Keratinocyte (primary cell): Measurements from ENCODE around the gene GARIN1A. TPM values are rescaled to one million over a fixed set of nuclear protein-coding genes. Genes with fewer than 3 reads are reported as not detected.

Source experiments
- DNase-seq: peaks from one replicate; pipeline ENCODE4 v3.0.0-alpha.2; 2011; ENCODE audit warnings: low read depth, missing footprints, low spot score
- FAIRE-seq: peaks from 2 replicates; lab custom pipeline; 2011; peaks lifted over from hg19 to GRCh38; lab: Jason Lieb, UNC
- H2AFZ ChIP-seq: 2 replicates; pipeline ENCODE4 v1.6.0; 2012; ENCODE audit warnings: low read length, control low read depth, inconsistent platforms; ENCODE audit not compliant: control insufficient read depth
- H3K27ac ChIP-seq: 2 replicates; pipeline ENCODE4 v1.5.1; 2011; ENCODE audit warnings: low read length; ENCODE audit not compliant: control insufficient read depth, insufficient read depth
- H3K27me3 ChIP-seq: 3 replicates; pipeline ENCODE4 v1.6.0; 2011; ENCODE audit warnings: low read length; ENCODE audit not compliant: control insufficient read depth, insufficient read depth; ENCODE audit errors: extremely low read depth
- H3K36me3 ChIP-seq, 2 experiments: 2 replicates in 1 of 2; 3 replicates in 1 of 2; pipeline ENCODE4 v1.5.1; 2011; ENCODE audit warnings: low read length in 2 of 2, mild to moderate bottlenecking in 1 of 2; ENCODE audit not compliant: control insufficient read depth in 2 of 2, insufficient read depth in 2 of 2; ENCODE audit errors: extremely low read depth in 1 of 2
- H3K4me1 ChIP-seq: 3 replicates; pipeline ENCODE4 v1.5.1; 2011; ENCODE audit warnings: low read length; ENCODE audit not compliant: control insufficient read depth, insufficient read depth; ENCODE audit errors: extremely low read depth
- H3K4me2 ChIP-seq: 3 replicates; pipeline ENCODE4 v1.6.0; 2011; ENCODE audit warnings: low read depth, low read length; ENCODE audit not compliant: control insufficient read depth, insufficient read depth; ENCODE audit errors: extremely low read depth
- H3K4me3 ChIP-seq, 3 experiments: fragments of 200-600 bp in 1 of 3; sonication (generic) in 1 of 3; 2 replicates in 2 of 3; 3 replicates in 1 of 3; pipeline ENCODE4 v1.5.1; 2011 to 2016; ENCODE audit warnings: low read length in 3 of 3, mild to moderate bottlenecking in 3 of 3, control low read depth in 2 of 3, inconsistent platforms in 1 of 3, low read depth in 1 of 3, mixed read lengths in 1 of 3, mixed run types in 1 of 3, moderate library complexity in 1 of 3; ENCODE audit not compliant: control insufficient read depth in 2 of 3, insufficient read depth in 2 of 3; ENCODE audit errors: extremely low read depth in 1 of 3
- H3K79me2 ChIP-seq: 2 replicates; pipeline ENCODE4 v1.6.0; 2012; ENCODE audit warnings: low read length; ENCODE audit not compliant: control insufficient read depth, insufficient read depth
- H3K9ac ChIP-seq: 3 replicates; pipeline ENCODE4 v1.6.0; 2011; ENCODE audit warnings: low read length; ENCODE audit not compliant: control insufficient read depth, insufficient read depth; ENCODE audit errors: extremely low read depth
- H3K9me1 ChIP-seq: 3 replicates; pipeline ENCODE4 v1.6.0; 2011; ENCODE audit warnings: low read length; ENCODE audit not compliant: control insufficient read depth, insufficient read depth; ENCODE audit errors: extremely low read depth
- H3K9me3 ChIP-seq: 2 replicates; pipeline ENCODE4 v1.5.1; 2012; ENCODE audit warnings: low read depth, low read length; ENCODE audit not compliant: control insufficient read depth
- H4K20me1 ChIP-seq: 3 replicates; pipeline ENCODE4 v1.6.0; 2011; ENCODE audit warnings: low read length; ENCODE audit not compliant: control insufficient read depth, insufficient read depth; ENCODE audit errors: extremely low read depth
- EZH2 ChIP-seq: IDR thresholded peaks from one replicate; pipeline ENCODE4 v1.6.1; 2012; ENCODE audit warnings: inconsistent platforms, mild to moderate bottlenecking, low read length, moderate library complexity
- dilution Hi-C: fragments of 300-500 bp; cut with MboI; formaldehyde crosslinking; loops from one replicate; pipeline ENCODE4 v1.7.0; 2020; ENCODE audit warnings: low sequenced_read_pairs; ENCODE audit not compliant: extremely low pct_ligation_motif_present
- polyA plus RNA-seq, 5 experiments: library from polyadenylated mRNA; depleted of rRNA in 3 of 5; stranded (reverse) in 3 of 5; stranded (forward) in 1 of 5; unstranded in 1 of 5; fragments of >200 nt; gene quantifications; 1 replicate in 1 of 5; 2 replicates in 3 of 5; 3 replicates in 1 of 5; pipeline versions ENCODE4 v1.2.1 to v1.2.3, GENCODE V29; 2011 to 2012; ENCODE audit warnings: missing spikeins in 2 of 5, low read depth in 1 of 5, low replicate concordance in 1 of 5
- TF ChIP-seq, protein P1 (sequence below), 3 experiments: IDR thresholded peaks in 1 of 3; conservative IDR thresholded peaks in 1 of 3; optimal IDR thresholded peaks in 1 of 3; 2 replicates in 2 of 3; 3 replicates in 1 of 3; pipeline versions ENCODE3 to v1.5.1; 2011; ENCODE audit warnings: low read length in 3 of 3, mild to moderate bottlenecking in 3 of 3, moderate library complexity in 2 of 3, control low read depth in 1 of 3, inconsistent platforms in 1 of 3; ENCODE audit not compliant: insufficient read depth in 2 of 3; ENCODE audit errors: extremely low read depth in 1 of 3

The GARIN1A gene
- polyA plus RNA-seq, 1 donor (not counting 4 experiments of a cell fraction or from before 2014, with no cell fraction given) = 0.69 TPM

DNA sequence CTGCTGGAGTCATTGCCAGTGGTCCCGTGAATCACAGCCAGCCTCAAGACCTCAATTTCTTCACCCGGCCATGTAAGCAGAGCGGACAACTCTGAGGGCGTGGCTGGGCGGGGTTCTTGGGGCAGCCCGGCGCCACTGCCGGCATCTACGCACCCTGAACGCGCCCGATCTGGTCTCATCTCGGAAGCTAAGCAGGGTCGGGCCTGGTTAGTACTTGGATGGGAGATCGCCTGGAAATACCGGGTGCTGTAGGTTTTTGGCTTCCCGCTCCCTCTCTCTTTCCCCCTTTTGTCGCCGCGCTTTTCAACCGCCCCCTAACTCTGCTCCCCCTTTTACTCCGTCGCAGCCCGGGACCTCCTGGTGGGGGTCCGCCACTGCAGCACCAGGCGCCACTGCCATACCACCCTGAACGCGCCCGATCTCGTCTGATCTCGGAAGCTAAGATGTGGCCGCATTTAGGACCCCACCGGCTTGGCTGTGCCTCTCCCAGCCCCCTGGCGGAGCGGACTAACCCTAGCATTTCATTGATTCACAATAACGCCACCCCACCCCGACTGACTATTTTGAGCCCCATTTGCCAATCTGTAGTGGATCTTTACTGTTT, 25.3 kb downstream of the GARIN1A start:
- dilution Hi-C loops = no loop called here
- H3K79me2 ChIP-seq = no peaks in the 10 kb centered on the region
- peak overlapping the region; percentile 21 to 61 (median 46) for H3K4me3 ChIP-seq
- TF ChIP-seq EZH2 = peak; percentile 45
- TF ChIP-seq, protein P1, sequence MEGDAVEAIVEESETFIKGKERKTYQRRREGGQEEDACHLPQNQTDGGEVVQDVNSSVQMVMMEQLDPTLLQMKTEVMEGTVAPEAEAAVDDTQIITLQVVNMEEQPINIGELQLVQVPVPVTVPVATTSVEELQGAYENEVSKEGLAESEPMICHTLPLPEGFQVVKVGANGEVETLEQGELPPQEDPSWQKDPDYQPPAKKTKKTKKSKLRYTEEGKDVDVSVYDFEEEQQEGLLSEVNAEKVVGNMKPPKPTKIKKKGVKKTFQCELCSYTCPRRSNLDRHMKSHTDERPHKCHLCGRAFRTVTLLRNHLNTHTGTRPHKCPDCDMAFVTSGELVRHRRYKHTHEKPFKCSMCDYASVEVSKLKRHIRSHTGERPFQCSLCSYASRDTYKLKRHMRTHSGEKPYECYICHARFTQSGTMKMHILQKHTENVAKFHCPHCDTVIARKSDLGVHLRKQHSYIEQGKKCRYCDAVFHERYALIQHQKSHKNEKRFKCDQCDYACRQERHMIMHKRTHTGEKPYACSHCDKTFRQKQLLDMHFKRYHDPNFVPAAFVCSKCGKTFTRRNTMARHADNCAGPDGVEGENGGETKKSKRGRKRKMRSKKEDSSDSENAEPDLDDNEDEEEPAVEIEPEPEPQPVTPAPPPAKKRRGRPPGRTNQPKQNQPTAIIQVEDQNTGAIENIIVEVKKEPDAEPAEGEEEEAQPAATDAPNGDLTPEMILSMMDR (optimal IDR thresholded peaks at IDR 0.05 in 1 of 3, IDR thresholded peaks at IDR 0.05 in 1 of 3, conservative IDR thresholded peaks at IDR 0.05 in 1 of 3; ENCODE audit: extremely low read depth in 1 of 3, insufficient read depth in 2 of 3, low read length in 3 of 3) = peak; percentile 13 to 33 (median 27)
- no peaks in the 10 kb centered on the region for H3K9me3 ChIP-seq
- no peaks in the 10 kb centered on the region for H4K20me1 ChIP-seq
- peaks cover 2% of the 10 kb centered on the region for H3K9me1 ChIP-seq
- H3K4me1 ChIP-seq = no peaks in the 10 kb centered on the region
- DNase-seq (peak; percentile 11), FAIRE-seq (no peak)
- peaks cover 17% of the 10 kb centered on the region for H3K27me3 ChIP-seq
- H3K9ac ChIP-seq = peak overlapping the region; percentile 49
- no peaks in the 10 kb centered on the region for H3K36me3 ChIP-seq
- no peak overlapping the region for H3K27ac ChIP-seq
- peak overlapping the region; percentile 65 for H2AFZ ChIP-seq
- H3K4me2 ChIP-seq = peak overlapping the region; percentile 76

DNA sequence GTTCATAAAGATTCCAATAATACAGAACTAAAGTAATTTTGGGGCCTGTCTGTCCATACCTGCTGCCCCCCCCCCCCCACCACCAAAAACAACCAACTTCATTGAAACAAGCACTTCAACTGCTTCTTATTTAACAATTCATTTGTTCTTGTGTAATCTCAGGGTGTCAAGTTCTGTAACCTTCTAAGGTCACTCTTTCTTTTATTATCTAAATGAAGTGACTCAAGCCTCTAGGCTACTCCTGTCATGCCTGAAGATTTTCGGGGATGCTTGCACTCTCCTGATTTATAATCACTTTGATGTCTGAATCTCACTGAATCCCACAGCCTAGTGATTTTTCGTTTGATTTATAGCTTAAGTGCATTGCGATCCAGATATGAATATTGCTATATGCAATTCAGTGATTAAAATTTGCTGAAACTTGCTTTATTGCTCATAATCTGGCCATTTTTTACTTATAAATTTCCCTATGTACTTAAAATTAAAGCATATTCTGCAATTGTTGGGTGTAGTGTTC, 27.2 kb downstream of the GARIN1A start:
- Histone ChIP-seq H3K4me3 (no peak overlapping the region), H3K79me2 (no peaks in the 10 kb centered on the region), H4K20me1 (no peaks in the 10 kb centered on the region), H3K9me1 (no peaks in the 10 kb centered on the region), H3K27ac (no peak overlapping the region), H3K4me1 (no peaks in the 10 kb centered on the region), H2AFZ (no peak overlapping the region), H3K9ac (no peak overlapping the region), H3K27me3 (peaks cover 17% of the 10 kb centered on the region), H3K4me2 (no peak overlapping the region), H3K9me3 (no peaks in the 10 kb centered on the region), H3K36me3 (no peaks in the 10 kb centered on the region)
- no peak for TF ChIP-seq EZH2
- TF ChIP-seq, protein P1 (optimal IDR thresholded peaks at IDR 0.05 in 1 of 3, IDR thresholded peaks at IDR 0.05 in 1 of 3, conservative IDR thresholded peaks at IDR 0.05 in 1 of 3; ENCODE audit: extremely low read depth in 1 of 3, insufficient read depth in 2 of 3, low read length in 3 of 3) = no peak
- FAIRE-seq (no peak), DNase-seq (no peak)
- dilution Hi-C loops = no loop called here
